Spleen (tissue), 11 donors: ENCODE results near the gene GAS6. TPM values are rescaled to one million over a fixed set of nuclear protein-coding genes. Genes with fewer than 3 reads are reported as not detected.
A peak's percentile ranks its signal among the peaks of the same experiment; 100 is the strongest.
"Not testable (repeated sequence)": the region's sequence is repeated elsewhere in the genome, so short reads cannot be mapped to it uniquely, and the experiment has no call there.

ENCODE experiments used
- DNase-seq: peaks from one replicate; pipeline ENCODE4 v3.0.0-alpha.2; 2020
- H3K27ac ChIP-seq, 8 donors: fragments of 200-600 bp; sonication (generic) in 7 of 8; 1 replicate in 4 of 8; 2 replicates in 4 of 8; pipeline versions ENCODE4 v1.5.0 to v1.8.0; 2016 to 2021; ENCODE audit warnings: inconsistent platforms in 4 of 8, mild to moderate bottlenecking in 4 of 8, moderate library complexity in 1 of 8
- H3K27me3 ChIP-seq, 7 donors: fragments of 200-600 bp; sonication (generic) in 6 of 7; replicated peaks in 1 of 7; 1 replicate in 4 of 7; 2 replicates in 3 of 7; pipeline versions ENCODE4 v1.5.0 to v1.8.0; 2016 to 2021; ENCODE audit warnings: inconsistent platforms in 3 of 7, mild to moderate bottlenecking in 1 of 7
- H3K36me3 ChIP-seq, 6 donors: fragments of 200-600 bp; sonication (generic) in 5 of 6; 1 replicate in 4 of 6; 2 replicates in 2 of 6; pipeline versions ENCODE4 v1.5.0 to v1.8.0; 2016 to 2021; ENCODE audit warnings: inconsistent platforms in 2 of 6
- H3K4me1 ChIP-seq, 6 donors: fragments of 200-600 bp; sonication (generic) in 5 of 6; 1 replicate in 3 of 6; 2 replicates in 3 of 6; pipeline versions ENCODE4 v1.5.0 to v1.8.0; 2016 to 2021; ENCODE audit warnings: inconsistent platforms in 3 of 6
- H3K4me3 ChIP-seq, 8 donors: fragments of 200-600 bp; sonication (generic) in 7 of 8; 1 replicate in 4 of 8; 2 replicates in 4 of 8; pipeline versions ENCODE4 v1.5.0 to v1.8.0; 2016 to 2021; ENCODE audit warnings: inconsistent platforms in 4 of 8, mild to moderate bottlenecking in 4 of 8, moderate library complexity in 2 of 8
- H3K9me3 ChIP-seq, 8 donors: fragments of 200-600 bp; sonication (generic) in 7 of 8; 1 replicate in 4 of 8; 2 replicates in 4 of 8; pipeline versions ENCODE4 v1.5.0 to v1.8.0; 2016 to 2021; ENCODE audit warnings: inconsistent platforms in 4 of 8
- POLR2A ChIP-seq, 3 donors: fragments of 450-650 bp; IDR thresholded peaks; one replicate each; pipeline ENCODE4 v1.5.1; 2017; ENCODE audit warnings: antibody characterized with exemption in 3 of 3, mild to moderate bottlenecking in 1 of 3
- POLR2AphosphoS5 ChIP-seq, 3 donors: sonication (generic); formaldehyde crosslinking; IDR thresholded peaks; one replicate each; pipeline ENCODE4 v1.5.1; 2017; ENCODE audit warnings: antibody characterized with exemption in 3 of 3
- WGBS, 5 donors: extraction: QIAGEN DNeasy Blood & Tissue Kit in 3 of 5; methylation state at CpG; one replicate each; pipeline versions ENCODE4 v1.1.5 to v1.1.7; 2013 to 2018; 5-methylcytosine and 5-hydroxymethylcytosine counted together
- intact Hi-C: fragments of 100-400 bp; cut with DNase I; formaldehyde crosslinking; loops from one replicate; pipeline ENCODE4 v1.15.0; 2023; ENCODE audit warnings: low total_unique reads
- polyA plus RNA-seq, 3 donors: library from polyadenylated mRNA; stranded (reverse); fragments of 200-250 nt; gene quantifications; one replicate each; pipeline ENCODE4 v1.2.1, GENCODE V29; 2013
- total RNA-seq, 7 donors: library from RNA; depleted of rRNA in 3 of 7; stranded (reverse); fragments of >200 nt in 3 of 7; fragmentation: NEBNext Ultra II Directional in 4 of 7; extraction: Animal tissue kit (Norgen Biotek cat#: 25700) in 4 of 7; gene quantifications; one replicate each; pipeline versions ENCODE4 v1.1.0 to v1.2.1, GENCODE V29; 2016 to 2021
- TF ChIP-seq, protein P1 (sequence below), 11 experiments: fragments of 200-600 bp in 7 of 11; fragments of 450-650 bp in 4 of 11; sonication (generic) in 4 of 11; IDR thresholded peaks in 8 of 11; conservative IDR thresholded peaks in 3 of 11; 1 replicate in 7 of 11; 2 replicates in 4 of 11; pipeline versions ENCODE4 v1.4.0 to v1.8.0; 2016 to 2021; ENCODE audit warnings: antibody characterized with exemption in 11 of 11, inconsistent platforms in 4 of 11, mild to moderate bottlenecking in 1 of 11
- donor health status: healthy with polysubstance abuse.
- donor health status: DM: no; HTN: no; CAD: no; lungs with moderate emphysema.
- donor health status: DM: no; HTN: no; CAD: no.
- donor health status: Bipolar disorder and iron deficiency.
- donor health status: healthy.
- donor health status: DM: no; HTN: no; CAD: no.
- donor health status: DM: yes; HTN: yes; CAD: no.

Gene GAS6
- total and polyA plus RNA-seq, 10 donors = 16.7 to 54.5 (median 35.0) TPM

DNA sequence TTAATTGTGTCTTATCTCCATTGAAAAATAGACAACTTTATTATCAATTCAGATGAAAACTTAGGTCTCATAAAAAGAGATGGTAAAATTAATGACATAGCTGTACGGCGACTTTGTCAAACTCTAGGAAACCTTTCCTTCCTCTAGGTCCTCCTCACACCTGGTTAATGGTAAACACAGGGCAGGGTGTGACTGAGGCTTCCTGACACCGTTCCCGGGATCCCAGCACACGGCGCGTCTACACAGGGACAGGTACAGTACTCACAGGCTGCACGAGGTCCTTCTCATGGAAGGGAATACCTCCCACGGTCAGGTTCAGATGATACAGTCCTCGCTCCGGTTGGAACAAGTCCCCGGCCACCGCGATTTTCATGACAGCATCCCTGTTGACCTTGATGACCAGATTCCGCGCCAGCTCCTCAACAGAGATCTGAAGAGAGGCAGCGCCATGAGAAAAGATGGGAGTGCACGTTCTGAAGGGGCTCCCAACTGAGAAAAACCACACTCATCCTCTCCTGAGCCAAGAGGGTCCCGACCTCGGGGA is 35.5 kb downstream of the GAS6 start:
- Histone ChIP-seq H3K27ac (no peak overlapping the region), H3K4me3 (no peak overlapping the region), H3K9me3 (no peaks in the 10 kb centered on the region), H3K27me3 (no peaks in the 10 kb centered on the region), H3K36me3 (peaks cover 0 to 70% (median 19%) of the 10 kb centered on the region in 6 donors), H3K4me1 (no peaks in the 10 kb centered on the region)
- TF ChIP-seq POLR2A (IDR thresholded peaks at IDR 0.05) (no peak), POLR2AphosphoS5 (IDR thresholded peaks at IDR 0.05) (no peak)
- TF ChIP-seq, protein P1, sequence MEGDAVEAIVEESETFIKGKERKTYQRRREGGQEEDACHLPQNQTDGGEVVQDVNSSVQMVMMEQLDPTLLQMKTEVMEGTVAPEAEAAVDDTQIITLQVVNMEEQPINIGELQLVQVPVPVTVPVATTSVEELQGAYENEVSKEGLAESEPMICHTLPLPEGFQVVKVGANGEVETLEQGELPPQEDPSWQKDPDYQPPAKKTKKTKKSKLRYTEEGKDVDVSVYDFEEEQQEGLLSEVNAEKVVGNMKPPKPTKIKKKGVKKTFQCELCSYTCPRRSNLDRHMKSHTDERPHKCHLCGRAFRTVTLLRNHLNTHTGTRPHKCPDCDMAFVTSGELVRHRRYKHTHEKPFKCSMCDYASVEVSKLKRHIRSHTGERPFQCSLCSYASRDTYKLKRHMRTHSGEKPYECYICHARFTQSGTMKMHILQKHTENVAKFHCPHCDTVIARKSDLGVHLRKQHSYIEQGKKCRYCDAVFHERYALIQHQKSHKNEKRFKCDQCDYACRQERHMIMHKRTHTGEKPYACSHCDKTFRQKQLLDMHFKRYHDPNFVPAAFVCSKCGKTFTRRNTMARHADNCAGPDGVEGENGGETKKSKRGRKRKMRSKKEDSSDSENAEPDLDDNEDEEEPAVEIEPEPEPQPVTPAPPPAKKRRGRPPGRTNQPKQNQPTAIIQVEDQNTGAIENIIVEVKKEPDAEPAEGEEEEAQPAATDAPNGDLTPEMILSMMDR (IDR thresholded peaks at IDR 0.05 in 8 of 11, conservative IDR thresholded peaks at IDR 0.05 in 3 of 11) = no peak
- intact Hi-C loops = no loop called here
- 93 to 97% (median 97%) methylated on average over 19 to 20 of the region's 20 CpGs for WGBS, 5 donors
- DNase-seq = no peak

DNA sequence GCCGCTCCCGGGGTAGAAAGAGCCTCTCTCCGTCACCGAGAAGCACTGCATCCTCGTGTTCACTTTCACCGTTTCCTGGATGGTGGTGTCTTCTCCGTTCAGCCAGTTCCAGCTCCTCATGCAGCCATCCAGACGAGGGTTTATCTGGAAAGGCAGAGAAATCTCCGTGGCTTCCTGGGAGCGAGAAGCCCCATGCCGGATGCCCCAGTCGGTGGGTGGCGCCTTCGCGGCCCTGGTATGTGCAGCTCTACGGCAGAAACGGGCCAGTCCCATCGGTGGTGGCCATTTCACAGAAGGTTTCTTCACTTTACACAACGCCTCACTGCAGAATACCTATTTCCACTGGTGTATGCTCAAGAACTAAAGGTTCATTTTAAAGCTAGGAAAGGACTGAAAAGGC is 36.9 kb downstream of the GAS6 start:
- TF ChIP-seq POLR2AphosphoS5 (IDR thresholded peaks at IDR 0.05) (no peak), POLR2A (IDR thresholded peaks at IDR 0.05) (no peak)
- TF ChIP-seq, protein P1 (IDR thresholded peaks at IDR 0.05 in 8 of 11, conservative IDR thresholded peaks at IDR 0.05 in 3 of 11) = no peak
- Histone ChIP-seq H3K4me3 (no peak overlapping the region), H3K9me3 (no peaks in the 10 kb centered on the region), H3K36me3 (peaks cover 0 to 70% (median 21%) of the 10 kb centered on the region in 6 donors), H3K27me3 (no peaks in the 10 kb centered on the region), H3K27ac (no peak overlapping the region), H3K4me1 (no peaks in the 10 kb centered on the region)
- 94 to 97% (median 95%) methylated on average over 19 of the region's 19 CpGs for WGBS, 5 donors
- no peak for DNase-seq
- intact Hi-C loops = no loop called here

DNA sequence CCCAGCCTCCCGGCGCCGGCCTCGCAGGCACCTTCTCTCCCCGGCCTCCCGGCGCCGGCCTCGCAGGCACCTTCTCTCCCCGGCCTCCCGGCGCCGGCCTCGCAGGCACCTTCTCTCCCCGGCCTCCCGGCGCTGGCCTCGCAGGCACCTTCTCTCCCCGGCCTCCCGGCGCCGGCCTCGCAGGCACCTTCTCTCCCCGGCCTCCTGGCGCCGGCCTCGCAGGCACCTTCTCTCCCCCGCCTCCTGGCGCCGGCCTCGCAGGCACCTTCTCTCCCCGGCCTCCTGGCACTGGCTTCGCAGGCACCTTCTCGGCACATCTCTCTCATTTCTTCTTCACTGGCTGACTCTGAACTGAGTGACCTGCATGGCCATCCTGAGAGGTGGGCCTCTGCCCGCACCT is 37.4 kb downstream of the GAS6 start:
- H3K4me1 ChIP-seq, H3K27ac ChIP-seq, H3K27me3 ChIP-seq, H3K9me3 ChIP-seq, H3K4me3 ChIP-seq, DNase-seq, intact Hi-C loops: not testable (repeated sequence)
- peaks cover 0 to 74% (median 21%) of the 10 kb centered on the region in 6 donors for H3K36me3 ChIP-seq
- 86 to 94% (median 90%) methylated on average over 18 to 35 of the region's 35 CpGs for WGBS, 5 donors

DNA sequence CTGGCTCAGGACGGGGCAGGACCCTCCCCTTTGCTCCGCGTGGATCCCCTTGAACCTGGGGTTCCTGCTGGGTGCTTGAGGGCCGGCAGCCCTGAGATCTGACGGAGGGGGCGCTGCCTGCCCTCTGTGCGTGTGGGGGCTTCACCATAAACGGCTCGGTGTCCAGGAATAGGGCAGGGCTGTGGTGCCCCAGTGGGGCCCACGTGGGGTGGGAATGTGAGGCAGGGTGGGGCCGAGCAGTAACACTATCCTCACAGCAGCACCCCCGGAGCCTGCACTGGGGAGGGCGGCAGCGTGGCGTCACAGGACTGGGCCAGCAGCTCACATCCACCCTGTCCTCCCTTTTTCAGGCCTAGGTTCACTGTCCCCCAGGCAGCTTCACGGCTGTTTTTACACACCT is 38.0 kb downstream of the GAS6 start:
- no peak for DNase-seq
- Histone ChIP-seq H3K4me1 (peaks cover 0 to 10% (median 5%) of the 10 kb centered on the region in 6 donors), H3K9me3 (no peaks in the 10 kb centered on the region), H3K36me3 (peaks cover 0 to 74% (median 21%) of the 10 kb centered on the region in 6 donors), H3K27me3 (no peaks in the 10 kb centered on the region), H3K27ac (no peak overlapping the region), H3K4me3 (no peak overlapping the region)
- 79 to 96% (median 88%) methylated on average over 9 to 16 of the region's 16 CpGs for WGBS, 5 donors
- peak in 1 of 3 donors; percentile 11 for TF ChIP-seq POLR2AphosphoS5 (IDR thresholded peaks at IDR 0.05)
- TF ChIP-seq, protein P1 (IDR thresholded peaks at IDR 0.05 in 8 of 11, conservative IDR thresholded peaks at IDR 0.05 in 3 of 11) = no peak
- intact Hi-C loops = no loop called here

DNA sequence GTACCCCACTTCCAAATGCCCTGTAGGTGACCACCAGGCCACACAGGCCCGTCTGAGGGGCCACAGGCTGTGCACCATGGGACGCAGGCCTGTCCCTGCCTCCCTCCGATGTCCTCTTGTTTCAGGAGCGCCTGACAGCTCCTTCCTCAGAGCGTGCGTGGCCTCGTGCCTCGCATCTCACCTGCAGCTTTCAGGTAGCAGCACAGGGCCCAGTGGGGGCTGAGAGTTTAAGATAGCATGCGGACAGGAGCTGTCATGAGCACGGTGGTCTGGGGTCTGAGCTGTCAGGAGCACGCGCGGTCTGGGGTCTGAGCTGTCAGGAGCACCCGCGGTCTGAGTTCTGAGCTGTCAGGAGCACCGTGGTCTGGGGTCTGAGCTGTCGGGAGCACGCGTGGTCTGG is 40.1 kb downstream of the GAS6 start:
- Histone ChIP-seq H3K4me1 (peaks cover 0 to 29% (median 12%) of the 10 kb centered on the region in 6 donors), H3K27ac (no peak overlapping the region), H3K36me3 (peaks cover 0 to 88% (median 21%) of the 10 kb centered on the region in 6 donors), H3K27me3 (no peaks in the 10 kb centered on the region), H3K9me3 (no peaks in the 10 kb centered on the region), H3K4me3 (no peak overlapping the region)
- intact Hi-C loops = no loop called here
- DNase-seq = no peak
- no peak for TF ChIP-seq POLR2AphosphoS5 (IDR thresholded peaks at IDR 0.05)
- TF ChIP-seq, protein P1 (IDR thresholded peaks at IDR 0.05 in 8 of 11, conservative IDR thresholded peaks at IDR 0.05 in 3 of 11) = no peak
- no peak for TF ChIP-seq POLR2A (IDR thresholded peaks at IDR 0.05)
- WGBS, 5 donors = 79 to 97% (median 94%) methylated on average over 16 to 19 of the region's 19 CpGs
